Mesenchymal stem cell (in vitro differentiated cells and primary cell): ENCODE results near the gene MARK4.

ENCODE experiments used
- DNase-seq: peaks from one replicate; pipeline ENCODE4 v3.0.0-alpha.2; 2013
- H2AFZ ChIP-seq: one replicate; pipeline ENCODE4 v1.6.1; 2013; ENCODE audit warnings: low read depth, mild to moderate bottlenecking, control low read depth, inconsistent platforms, low read length, moderate library complexity
- H2AK5ac ChIP-seq: 2 replicates; pipeline ENCODE4 v1.6.1; 2013; ENCODE audit warnings: low read length, moderate library complexity, mild to moderate bottlenecking, inconsistent platforms; ENCODE audit not compliant: severe bottlenecking
- H2BK120ac ChIP-seq: one replicate; pipeline ENCODE4 v1.6.1; 2013; ENCODE audit warnings: low read depth, mild to moderate bottlenecking, inconsistent platforms, low read length, moderate library complexity
- H2BK12ac ChIP-seq, 2 experiments: one replicate each; pipeline ENCODE4 v1.6.1; 2013; ENCODE audit warnings: inconsistent platforms in 2 of 2, low read length in 2 of 2, mild to moderate bottlenecking in 2 of 2, moderate library complexity in 2 of 2, control low read depth in 1 of 2
- H2BK15ac ChIP-seq: one replicate; pipeline ENCODE4 v1.6.1; 2013; ENCODE audit warnings: mild to moderate bottlenecking, low read depth, inconsistent platforms; ENCODE audit not compliant: poor library complexity, severe bottlenecking
- H2BK5ac ChIP-seq: 2 replicates; pipeline ENCODE4 v1.6.1; 2013; ENCODE audit warnings: low read depth, mild to moderate bottlenecking, low read length, control low read depth, inconsistent platforms; ENCODE audit not compliant: poor library complexity, severe bottlenecking
- H3K14ac ChIP-seq, 2 experiments: one replicate each; pipeline ENCODE4 v1.6.1; 2013; ENCODE audit warnings: inconsistent platforms in 2 of 2, low read length in 2 of 2, control low read depth in 1 of 2, mild to moderate bottlenecking in 1 of 2, moderate library complexity in 1 of 2
- H3K18ac ChIP-seq, 2 experiments: one replicate each; pipeline ENCODE4 v1.6.1; 2013; ENCODE audit warnings: inconsistent platforms in 2 of 2, low read length in 2 of 2, control low read depth in 1 of 2, low read depth in 1 of 2, mild to moderate bottlenecking in 1 of 2
- H3K23ac ChIP-seq, 2 experiments: one replicate each; pipeline ENCODE4 v1.6.1; 2013; ENCODE audit warnings: inconsistent platforms in 2 of 2, low read length in 2 of 2, mild to moderate bottlenecking in 2 of 2, moderate library complexity in 2 of 2, control low read depth in 1 of 2
- H3K27ac ChIP-seq: 2 replicates; pipeline ENCODE4 v1.5.1; 2013; ENCODE audit warnings: mild to moderate bottlenecking, moderate library complexity, low read length, control low read depth, inconsistent platforms; ENCODE audit not compliant: poor library complexity, severe bottlenecking
- H3K27me3 ChIP-seq, 2 experiments: 2 replicates each; pipeline versions ENCODE4 v1.6.1 to v1.7.0; 2013; ENCODE audit warnings: low read length in 2 of 2, mild to moderate bottlenecking in 2 of 2, moderate library complexity in 2 of 2, control low read depth in 1 of 2, inconsistent platforms in 1 of 2; ENCODE audit not compliant: control insufficient read depth in 1 of 2, insufficient read depth in 1 of 2
- H3K36me3 ChIP-seq, 2 experiments: 2 replicates each; pipeline versions ENCODE4 v1.6.1 to v1.7.0; 2013; ENCODE audit warnings: low read length in 2 of 2, control low read depth in 1 of 2, inconsistent platforms in 1 of 2, low read depth in 1 of 2, mild to moderate bottlenecking in 1 of 2; ENCODE audit not compliant: insufficient read depth in 2 of 2, control insufficient read depth in 1 of 2
- H3K4ac ChIP-seq, 2 experiments: one replicate each; pipeline ENCODE4 v1.6.1; 2013; ENCODE audit warnings: inconsistent platforms in 2 of 2, low read length in 2 of 2, mild to moderate bottlenecking in 2 of 2, moderate library complexity in 2 of 2, control low read depth in 1 of 2, low read depth in 1 of 2
- H3K4me1 ChIP-seq: 2 replicates; pipeline ENCODE4 v1.6.1; 2013; ENCODE audit warnings: low read depth, low read length, control low read depth; ENCODE audit not compliant: control insufficient read depth, insufficient read depth
- H3K4me2 ChIP-seq: 2 replicates; pipeline ENCODE4 v1.6.1; 2013; ENCODE audit warnings: low read length, mild to moderate bottlenecking, inconsistent platforms; ENCODE audit not compliant: poor library complexity, severe bottlenecking
- H3K4me3 ChIP-seq, 2 experiments: 2 replicates each; pipeline versions ENCODE4 v1.5.1 to v1.7.0; 2013; ENCODE audit warnings: low read length in 2 of 2, mild to moderate bottlenecking in 2 of 2, control low read depth in 1 of 2, low read depth in 1 of 2; ENCODE audit not compliant: insufficient read depth in 1 of 2
- H3K79me1 ChIP-seq: replicated peaks from 2 replicates; pipeline ENCODE4 v1.6.1; 2013; ENCODE audit warnings: mild to moderate bottlenecking, control low read depth, low read length, inconsistent platforms; ENCODE audit not compliant: poor library complexity, severe bottlenecking
- H3K9ac ChIP-seq: 2 replicates; pipeline ENCODE4 v1.7.0; 2013; ENCODE audit warnings: mild to moderate bottlenecking, low read length, moderate library complexity
- H3K9me3 ChIP-seq: 2 replicates; pipeline ENCODE4 v1.7.0; 2013; ENCODE audit warnings: mild to moderate bottlenecking, low read length; ENCODE audit not compliant: control insufficient read depth
- H4K8ac ChIP-seq: one replicate; pipeline ENCODE4 v1.6.1; 2013; ENCODE audit warnings: inconsistent platforms, mild to moderate bottlenecking, low read length, moderate library complexity
- H4K91ac ChIP-seq: one replicate; pipeline ENCODE4 v1.6.1; 2013; ENCODE audit warnings: mild to moderate bottlenecking, low read length, inconsistent platforms
- WGBS: methylation state at CpG from one replicate; pipeline ENCODE4 v1.1.7; 2013; ENCODE audit warnings: mixed read lengths; 5-methylcytosine and 5-hydroxymethylcytosine counted together

MARK4 gene

GRCh38 chr19:45320997-45321775, 70.1 kb downstream of the MARK4 start:
- H3K4me2 ChIP-seq: no peak overlapping the region
- H2BK15ac ChIP-seq: no peak overlapping the region
- H3K27ac ChIP-seq: no peak overlapping the region
- no peaks in the 10 kb centered on the region for H3K79me1 ChIP-seq
- 90% methylated on average over 12 of the region's 12 CpGs for WGBS
- H2AFZ ChIP-seq: no peak overlapping the region
- H2BK5ac ChIP-seq: no peak overlapping the region
- no peak overlapping the region for H4K91ac ChIP-seq
- no peak overlapping the region for H3K18ac ChIP-seq
- H4K8ac ChIP-seq: no peak overlapping the region
- H3K4me1 ChIP-seq: peaks cover 10% of the 10 kb centered on the region
- no peak overlapping the region for H3K9ac ChIP-seq
- peaks cover 34 to 51% of the 10 kb centered on the region in 2 experiments for H3K27me3 ChIP-seq
- H3K9me3 ChIP-seq: no peaks in the 10 kb centered on the region
- H3K4ac ChIP-seq: no peak overlapping the region
- no peak overlapping the region for H2AK5ac ChIP-seq
- no peak overlapping the region for H2BK120ac ChIP-seq
- H3K23ac ChIP-seq: no peak overlapping the region
- H3K36me3 ChIP-seq: no peaks in the 10 kb centered on the region
- H3K14ac ChIP-seq: no peak overlapping the region
- no peak overlapping the region for H2BK12ac ChIP-seq
- no peak for DNase-seq
- no peak overlapping the region for H3K4me3 ChIP-seq

- WGBS: 82% methylated on average over 6 of the region's 7 CpGs
- Histone ChIP-seq H3K9ac (no peak overlapping the region), H2BK120ac (no peak overlapping the region), H3K18ac (no peak overlapping the region), H3K4me3 (no peak overlapping the region), H3K4me2 (no peak overlapping the region), H3K9me3 (no peaks in the 10 kb centered on the region), H2AFZ (no peak overlapping the region), H4K91ac (no peak overlapping the region), H3K27me3 (peaks cover 29 to 46% of the 10 kb centered on the region in 2 experiments), H4K8ac (no peak overlapping the region), H3K23ac (no peak overlapping the region), H3K4me1 (peaks cover 14% of the 10 kb centered on the region), H3K36me3 (no peaks in the 10 kb centered on the region), H2AK5ac (no peak overlapping the region), H3K4ac (no peak overlapping the region), H3K27ac (no peak overlapping the region), H3K14ac (no peak overlapping the region), H2BK12ac (no peak overlapping the region), H2BK5ac (no peak overlapping the region), H3K79me1 (no peaks in the 10 kb centered on the region), H2BK15ac (no peak overlapping the region)
- no peak for DNase-seq
These were observed 70.8 kb downstream of the MARK4 start for GRCh38 chr19:45321848-45322247.

GRCh38 chr19:45322311-45322710, 71.2 kb downstream of the MARK4 start:
- Histone ChIP-seq H3K4ac (no peak overlapping the region), H4K8ac (no peak overlapping the region), H3K27ac (no peak overlapping the region), H2BK12ac (no peak overlapping the region), H3K14ac (no peak overlapping the region), H3K4me3 (no peak overlapping the region), H3K4me1 (peaks cover 14% of the 10 kb centered on the region), H3K36me3 (no peaks in the 10 kb centered on the region), H3K4me2 (no peak overlapping the region), H2AK5ac (no peak overlapping the region), H2BK15ac (no peak overlapping the region), H3K23ac (no peak overlapping the region), H2AFZ (no peak overlapping the region), H3K9ac (no peak overlapping the region), H3K18ac (no peak overlapping the region), H3K27me3 (peaks cover 29 to 46% of the 10 kb centered on the region in 2 experiments), H3K79me1 (no peaks in the 10 kb centered on the region), H3K9me3 (no peaks in the 10 kb centered on the region), H2BK5ac (no peak overlapping the region), H2BK120ac (no peak overlapping the region), H4K91ac (no peak overlapping the region)
- no peak for DNase-seq
- 40% methylated on average over 7 of the region's 11 CpGs for WGBS

GRCh38 chr19:45322744-45323281, 71.7 kb downstream of the MARK4 start, which contains the start of gene CKM:
Gene CKM, minus strand, starts transcription at chr19:45322875. Its CDS starts 3,162 bp downstream, at chr19:45319713.
- 55% methylated on average over 13 of the region's 15 CpGs for WGBS
- Histone ChIP-seq H3K79me1 (no peaks in the 10 kb centered on the region), H2BK5ac (no peak within 1 kb of the TSS), H3K4me3 (peak within 1 kb of the TSS in 1 of 2 experiments; percentile 51), H2AFZ (no peak within 1 kb of the TSS), H2BK120ac (no peak within 1 kb of the TSS), H3K4me2 (peak within 1 kb of the TSS; percentile 64), H3K18ac (no peak within 1 kb of the TSS), H3K23ac (no peak within 1 kb of the TSS), H3K14ac (no peak within 1 kb of the TSS), H2BK12ac (no peak within 1 kb of the TSS), H3K27me3 (peaks cover 29 to 42% of the 10 kb centered on the region in 2 experiments), H3K27ac (no peak within 1 kb of the TSS), H3K36me3 (no peaks in the 10 kb centered on the region), H2AK5ac (no peak within 1 kb of the TSS), H2BK15ac (no peak within 1 kb of the TSS), H3K4me1 (peaks cover 14% of the 10 kb centered on the region), H3K9me3 (no peaks in the 10 kb centered on the region), H4K8ac (peak within 1 kb of the TSS; percentile 81), H3K4ac (no peak within 1 kb of the TSS), H4K91ac (no peak within 1 kb of the TSS), H3K9ac (peak within 1 kb of the TSS; percentile 41)
- DNase-seq: no peak
